GM15510 (cell line): ENCODE results near the gene ARHGDIB.

ENCODE experiments used
- POLR2A ChIP-seq: IDR thresholded peaks from 3 replicates; pipeline ENCODE4 v1.6.1; 2011; ENCODE audit warnings: borderline replicate concordance; ENCODE audit not compliant: insufficient read length; ENCODE audit errors: extremely low read depth

Gene ARHGDIB

DNA sequence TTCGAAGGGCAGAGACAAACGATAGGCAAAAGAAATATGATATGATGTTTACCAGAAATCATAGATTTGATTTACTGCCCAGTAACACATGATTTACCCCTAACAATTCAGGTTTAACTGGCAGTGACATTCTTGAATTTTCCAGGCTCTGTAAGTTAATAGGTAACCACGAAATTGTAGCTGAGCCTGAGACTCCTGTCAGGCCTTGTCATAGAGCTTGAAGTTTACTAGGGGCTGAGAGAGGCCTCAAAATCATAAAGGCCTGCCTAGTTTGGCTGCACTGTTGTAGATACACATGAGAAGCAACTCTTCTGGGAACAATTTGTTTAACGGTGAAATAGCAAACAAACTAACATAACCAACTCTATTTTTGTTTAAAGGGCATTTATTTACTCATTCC, 26.4 kb downstream of the ARHGDIB start:
- TF ChIP-seq POLR2A, result no peak

DNA sequence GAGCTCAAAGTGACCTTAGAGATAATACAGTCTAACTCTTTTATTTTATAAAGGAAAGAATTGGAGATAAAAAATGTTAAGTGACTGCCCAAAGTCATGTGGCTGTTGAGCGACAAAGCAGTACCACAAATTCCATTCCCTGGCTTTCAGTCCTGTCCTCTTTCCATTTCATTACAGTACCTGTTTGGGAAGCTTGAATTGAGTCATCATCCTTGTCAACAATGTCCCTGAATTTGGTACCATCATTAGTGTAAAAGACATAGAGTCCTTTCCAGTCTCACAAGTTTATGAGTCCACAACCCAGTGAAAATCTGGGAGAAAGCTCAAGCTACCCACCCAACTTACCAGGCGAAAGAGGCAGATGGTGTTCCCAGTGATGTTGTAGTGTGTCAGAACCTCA, 26.9 kb downstream of the ARHGDIB start:
- no peak for TF ChIP-seq POLR2A

DNA sequence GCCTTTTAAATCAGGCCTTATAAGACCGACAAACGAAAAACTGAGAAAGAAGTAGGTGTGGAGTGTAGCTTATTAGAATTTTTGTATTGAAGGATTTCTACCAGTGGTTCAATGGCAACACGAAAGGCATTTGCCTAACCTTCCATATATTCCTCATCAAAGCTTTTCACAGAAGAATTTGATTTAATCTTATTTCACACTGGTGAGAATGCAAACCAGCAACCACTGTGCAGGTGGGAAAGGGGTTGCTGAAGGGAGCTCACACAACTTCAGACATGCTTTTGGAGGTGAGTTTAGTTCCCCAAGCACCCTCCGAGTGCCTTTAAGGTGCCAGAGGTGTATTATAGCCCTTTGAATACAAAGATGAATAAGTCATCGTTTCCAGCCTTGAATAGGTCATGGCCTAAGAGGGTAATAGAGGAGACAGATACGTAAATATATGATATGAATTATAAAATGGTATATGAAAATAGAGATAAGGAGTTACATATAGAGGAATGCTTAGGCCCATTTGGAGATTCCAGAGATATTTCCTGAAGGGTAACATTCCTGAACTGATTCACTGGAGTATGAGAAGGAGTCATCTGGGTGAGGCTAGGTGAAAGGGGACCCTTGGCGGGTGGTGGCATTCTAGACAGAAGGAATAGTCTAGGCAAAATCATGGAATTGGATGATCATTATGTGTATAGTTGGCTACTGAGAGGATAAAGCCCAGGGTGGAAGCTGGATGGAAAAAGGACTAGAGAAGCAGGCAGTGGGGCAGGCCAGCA, 29.4 kb downstream of the ARHGDIB start:
- TF ChIP-seq POLR2A, result no peak

DNA sequence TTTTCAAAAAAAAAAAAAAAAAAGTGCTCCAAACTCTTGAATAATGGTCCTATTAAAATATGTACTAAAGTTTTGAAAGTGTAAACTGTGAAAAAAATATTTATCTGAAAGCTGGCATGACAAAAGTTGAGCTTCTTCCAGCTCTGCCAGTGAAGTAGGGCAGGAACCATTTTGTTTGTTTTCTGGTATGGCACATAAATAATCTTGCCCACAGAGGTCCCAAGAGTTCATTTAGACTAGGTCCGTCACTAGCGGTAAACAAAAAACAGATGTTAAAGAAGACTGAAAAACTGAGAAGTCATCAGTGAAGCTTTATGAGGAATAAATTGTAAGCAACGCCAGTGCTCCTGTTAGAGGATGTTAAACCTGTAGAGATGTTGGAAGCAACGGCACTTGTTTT, 30.0 kb downstream of the ARHGDIB start:
- no peak for TF ChIP-seq POLR2A

DNA sequence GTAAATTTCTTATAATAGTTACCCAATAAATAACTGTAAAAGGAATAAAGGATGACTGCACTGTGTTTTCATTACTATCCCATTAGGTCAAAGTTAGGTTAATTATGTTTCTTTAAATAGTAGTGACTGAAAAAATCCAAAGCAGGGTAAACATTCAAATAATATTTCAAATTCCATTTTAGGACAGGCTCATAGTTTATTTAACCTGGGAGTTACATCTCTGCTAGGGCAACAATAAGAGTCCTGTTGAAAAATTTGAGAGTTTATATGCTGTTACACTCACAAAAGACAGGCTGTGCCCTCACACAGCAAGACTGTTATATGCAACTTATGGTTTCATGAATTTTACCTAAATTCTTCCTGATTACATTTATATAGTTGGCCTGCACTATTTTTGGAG, 31.1 kb downstream of the ARHGDIB start:
- no peak for TF ChIP-seq POLR2A

DNA sequence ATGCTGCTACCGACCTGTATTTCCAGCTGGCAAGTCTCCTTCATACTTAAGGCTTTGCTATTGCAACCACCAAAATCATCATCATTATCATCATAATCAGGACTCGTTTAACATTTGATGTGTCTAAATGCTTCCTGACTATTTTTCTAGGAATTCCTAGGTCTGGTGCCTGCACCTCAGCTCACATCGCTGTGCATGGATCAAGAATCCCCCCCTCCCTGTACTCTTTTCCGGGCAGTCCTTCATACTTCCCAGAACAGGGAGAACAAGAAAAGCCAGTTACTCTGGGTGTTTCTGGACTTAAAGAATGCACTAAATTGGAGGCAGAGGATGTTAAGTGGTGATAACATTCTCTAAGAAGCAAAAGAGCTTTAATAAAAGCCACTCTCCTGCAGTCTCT, 32.5 kb downstream of the ARHGDIB start:
- TF ChIP-seq POLR2A, result no peak

DNA sequence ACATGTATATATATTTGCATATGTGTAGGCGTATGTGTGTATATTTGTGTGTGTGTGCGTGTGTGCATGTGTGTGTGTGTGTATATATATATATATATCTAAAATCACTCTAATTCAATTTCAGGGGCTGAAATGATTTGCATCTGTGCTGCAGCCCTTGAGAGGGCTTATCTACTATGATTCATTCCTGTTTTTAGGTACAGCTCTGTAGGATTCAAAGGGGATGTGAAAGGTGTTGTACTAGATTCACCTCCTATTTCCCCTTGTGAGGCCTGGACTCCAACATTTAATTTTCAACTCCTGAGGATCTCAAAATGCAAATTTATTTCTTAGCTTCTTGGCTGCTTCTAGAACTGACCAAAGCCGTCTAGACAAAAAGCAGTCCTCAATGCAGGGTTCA, 34.1 kb downstream of the ARHGDIB start:
- no peak for TF ChIP-seq POLR2A

DNA sequence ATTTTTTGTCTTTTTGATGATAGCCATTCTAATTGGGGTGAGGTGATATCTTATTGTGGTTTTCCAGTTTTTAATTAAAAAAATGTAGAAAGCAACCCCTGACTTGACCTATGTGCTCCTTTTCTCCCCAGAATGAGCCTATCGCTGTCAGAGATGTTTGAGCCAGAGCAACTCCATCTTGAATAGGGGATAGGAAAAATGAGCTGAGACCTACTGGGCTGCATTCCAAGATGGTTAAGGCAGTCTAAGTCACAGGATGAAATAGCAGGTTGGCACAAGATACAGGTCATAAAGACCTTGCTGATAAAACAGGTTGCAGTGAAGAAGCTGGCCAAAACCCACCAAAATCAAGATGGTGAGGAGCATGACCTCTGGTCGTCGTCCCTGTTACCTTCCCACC, 36.9 kb downstream of the ARHGDIB start:
- no peak for TF ChIP-seq POLR2A

DNA sequence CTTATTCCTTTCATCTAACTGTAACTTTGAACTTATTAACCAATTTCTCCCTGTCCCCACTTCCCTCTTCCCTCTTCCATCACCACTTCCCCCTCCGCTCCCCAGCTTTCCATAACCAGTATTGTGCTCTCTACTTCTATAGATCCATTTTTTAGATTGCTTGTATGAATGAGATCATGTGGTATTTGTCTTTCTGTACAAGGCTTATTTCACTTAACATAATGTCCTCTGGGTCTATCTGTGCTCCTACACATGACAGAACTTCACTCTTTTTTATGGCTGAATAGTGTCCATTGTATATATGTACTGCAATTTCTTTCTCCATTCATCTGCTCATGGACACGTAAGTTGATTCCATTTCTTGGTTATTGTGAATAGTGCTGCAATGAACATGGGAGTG, 37.5 kb downstream of the ARHGDIB start:
- TF ChIP-seq POLR2A, result no peak

DNA sequence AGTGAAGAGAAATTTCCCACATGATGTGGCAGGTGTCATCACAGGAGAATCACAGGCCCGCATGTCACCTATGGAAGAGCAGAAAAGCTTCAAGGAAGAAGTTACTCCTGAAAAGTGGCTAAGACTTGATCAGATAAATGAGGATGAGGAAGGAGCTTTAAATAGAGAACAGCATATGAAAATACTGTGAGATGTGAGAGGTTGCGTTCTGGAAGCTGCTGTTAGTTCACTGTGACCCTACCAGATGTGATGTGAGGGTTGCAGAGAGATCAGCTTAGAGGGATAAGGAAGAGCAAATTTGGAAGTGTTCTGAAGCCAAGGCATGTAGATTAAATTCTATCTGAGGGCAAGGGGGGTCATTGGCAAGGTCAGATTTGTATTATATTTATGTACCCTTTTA, 40.2 kb downstream of the ARHGDIB start:
- no peak for TF ChIP-seq POLR2A

DNA sequence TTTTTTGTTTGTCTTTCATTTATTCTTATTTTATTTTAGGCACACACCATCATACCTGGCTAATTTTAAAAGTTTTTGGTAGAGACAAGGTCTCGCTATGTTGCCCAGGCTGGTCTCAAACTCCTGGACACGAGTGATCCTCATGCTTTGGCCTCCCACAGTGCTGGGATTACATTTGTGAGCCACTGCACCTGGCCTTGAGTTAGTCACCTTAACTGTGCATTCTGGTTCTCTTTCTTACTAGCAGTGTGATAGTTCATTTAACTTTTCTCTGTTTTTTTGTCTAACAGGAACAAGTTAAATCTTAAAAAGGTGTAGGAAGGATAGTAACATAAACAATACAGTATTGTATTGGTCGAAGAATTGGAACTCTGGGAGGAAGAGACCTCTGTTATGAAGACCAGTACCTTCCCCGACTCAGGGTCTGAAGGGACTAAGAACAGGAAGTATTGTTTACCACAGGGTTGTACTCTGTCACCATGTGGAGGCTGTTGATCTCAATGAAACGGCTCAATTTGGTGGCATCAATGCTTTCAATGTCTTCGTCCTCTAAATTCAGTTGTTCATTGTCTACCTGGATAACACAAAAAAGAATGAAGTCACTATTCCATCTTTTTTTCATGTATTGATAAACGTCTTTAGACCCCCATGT, 40.8 kb downstream of the ARHGDIB start:
- no peak for TF ChIP-seq POLR2A

DNA sequence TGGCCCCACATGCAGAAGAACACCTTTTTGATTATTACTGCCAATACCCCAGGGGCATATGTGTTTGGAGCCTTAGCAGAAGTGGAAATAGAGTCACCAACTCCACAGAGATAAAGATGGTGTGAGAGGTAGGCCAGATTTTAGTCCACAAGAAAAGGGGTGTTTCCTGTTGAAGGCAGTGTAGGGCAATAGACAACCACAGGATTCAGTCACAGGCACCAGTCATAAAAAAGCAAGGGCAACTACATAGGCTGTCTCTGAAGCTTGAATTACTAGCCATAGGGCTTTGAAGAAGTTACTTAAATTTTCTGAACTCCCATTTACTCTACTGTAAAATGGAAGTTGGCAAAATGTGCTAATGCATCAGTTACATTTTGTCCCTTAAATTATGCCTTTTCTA, 41.9 kb downstream of the ARHGDIB start:
- TF ChIP-seq POLR2A, result no peak

DNA sequence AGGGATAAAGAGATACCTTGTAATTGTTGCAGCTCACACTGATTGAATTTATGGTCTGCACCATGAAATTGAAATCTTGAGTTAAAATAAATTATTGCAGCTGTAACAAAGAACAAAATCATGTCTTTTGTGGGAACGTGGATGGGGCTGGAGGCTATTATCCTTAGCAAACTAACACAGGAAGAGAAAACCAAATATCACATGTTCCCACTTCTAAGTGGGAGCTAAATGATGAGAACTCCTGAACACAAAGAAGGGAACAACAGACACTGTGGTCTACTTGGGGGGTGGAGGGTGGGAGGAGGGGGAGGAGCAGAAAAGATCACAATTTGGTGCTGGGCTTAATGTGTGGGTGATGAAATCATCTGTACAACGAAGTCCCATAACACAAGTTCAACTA, 45.7 kb downstream of the ARHGDIB start:
- TF ChIP-seq POLR2A, result no peak

DNA sequence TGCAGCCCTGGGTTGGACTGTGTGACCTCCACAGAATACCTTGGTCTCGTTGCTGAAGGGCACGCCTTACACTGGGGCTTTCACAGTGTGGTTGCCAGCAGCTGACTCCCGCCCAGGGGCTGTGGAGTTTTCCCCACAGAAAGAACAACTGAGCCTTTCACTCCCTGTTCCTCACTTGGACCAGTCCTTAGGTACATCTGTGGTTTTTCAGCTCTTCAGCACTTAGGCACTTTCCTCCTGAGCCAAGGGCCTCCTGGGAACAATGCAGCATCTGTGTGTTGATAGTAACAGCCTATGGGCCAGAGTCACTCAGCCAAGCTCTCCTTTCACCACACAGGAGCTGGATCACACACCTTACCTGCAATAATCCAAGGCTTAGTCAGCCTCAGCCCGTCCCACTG, 48.0 kb downstream of the ARHGDIB start:
- no peak for TF ChIP-seq POLR2A

DNA sequence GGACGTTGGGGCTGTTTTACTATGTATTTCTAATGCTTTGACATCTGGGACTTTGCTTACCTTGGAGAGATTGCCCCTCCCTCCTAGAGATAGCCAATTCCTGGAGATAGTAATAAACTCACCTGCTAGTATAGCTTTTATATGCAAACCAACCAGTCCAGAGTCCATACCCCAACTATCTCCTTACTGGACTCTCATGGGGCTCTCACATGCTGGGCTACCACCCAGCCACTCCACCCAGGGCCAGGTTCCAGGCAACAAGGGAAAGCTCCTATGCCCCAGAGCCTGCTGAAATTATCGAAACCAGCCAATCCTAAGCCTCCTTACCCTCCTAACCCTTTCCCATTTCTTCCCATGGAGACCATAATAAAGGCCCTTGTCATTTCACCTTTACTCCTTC, 50.3 kb downstream of the ARHGDIB start:
- TF ChIP-seq POLR2A, result no peak

DNA sequence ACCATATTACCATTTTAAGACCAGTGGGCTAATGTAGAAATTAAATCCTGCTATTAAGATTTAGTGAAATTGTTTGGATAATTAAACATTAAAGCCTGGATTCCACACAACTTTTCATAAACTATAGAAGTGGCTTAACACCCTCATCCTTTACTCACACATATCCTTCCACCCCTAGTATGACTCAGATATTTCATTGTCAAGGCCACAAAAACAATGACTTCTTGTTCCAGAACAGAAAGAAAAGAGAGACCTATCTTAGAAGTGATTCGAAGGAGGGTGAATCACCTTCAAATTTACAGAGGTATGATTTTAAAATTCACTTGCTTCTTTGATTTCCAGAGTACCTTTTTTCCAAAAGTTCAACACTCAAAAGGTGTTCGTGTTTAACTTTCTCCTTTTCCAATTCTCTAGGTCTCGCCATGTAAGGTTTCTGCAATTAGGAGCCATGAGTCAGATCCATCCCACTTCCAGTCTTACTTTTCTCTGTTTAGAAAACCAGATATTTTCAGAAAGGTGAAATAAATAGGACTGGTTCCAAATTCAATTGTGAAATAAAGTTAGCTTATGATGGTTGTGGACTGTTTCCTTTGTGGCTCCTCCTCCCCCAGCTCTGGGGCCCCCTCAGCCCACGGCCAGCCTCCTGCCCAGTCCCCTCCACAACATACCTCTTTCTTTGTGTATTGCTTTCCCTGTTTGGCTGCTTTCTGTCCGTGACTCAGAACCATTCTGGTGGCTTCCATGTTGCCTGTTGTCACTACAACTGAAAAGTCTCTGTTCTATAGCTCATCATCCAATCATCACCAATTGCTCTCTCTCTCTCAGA, 51.1 kb downstream of the ARHGDIB start:
- TF ChIP-seq POLR2A, result no peak

DNA sequence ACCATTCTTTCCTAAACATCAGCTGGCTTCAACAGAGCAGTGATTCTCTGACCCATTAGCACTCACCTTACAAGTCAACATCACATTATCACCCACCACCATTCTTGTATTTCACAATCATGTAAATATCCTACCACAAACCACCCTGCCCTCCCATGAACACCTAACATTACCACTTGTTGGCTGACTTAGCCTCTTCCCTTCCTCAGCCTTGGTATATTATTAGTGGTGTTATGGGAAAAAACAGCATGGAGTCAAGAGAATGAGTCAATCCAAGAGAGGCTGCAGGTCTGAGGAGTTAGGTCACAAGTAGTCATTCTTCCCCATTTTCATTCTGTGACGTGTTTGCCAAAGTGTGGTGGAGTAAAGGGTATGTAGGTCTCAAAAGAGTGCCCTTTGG, 53.4 kb downstream of the ARHGDIB start:
- no peak for TF ChIP-seq POLR2A

DNA sequence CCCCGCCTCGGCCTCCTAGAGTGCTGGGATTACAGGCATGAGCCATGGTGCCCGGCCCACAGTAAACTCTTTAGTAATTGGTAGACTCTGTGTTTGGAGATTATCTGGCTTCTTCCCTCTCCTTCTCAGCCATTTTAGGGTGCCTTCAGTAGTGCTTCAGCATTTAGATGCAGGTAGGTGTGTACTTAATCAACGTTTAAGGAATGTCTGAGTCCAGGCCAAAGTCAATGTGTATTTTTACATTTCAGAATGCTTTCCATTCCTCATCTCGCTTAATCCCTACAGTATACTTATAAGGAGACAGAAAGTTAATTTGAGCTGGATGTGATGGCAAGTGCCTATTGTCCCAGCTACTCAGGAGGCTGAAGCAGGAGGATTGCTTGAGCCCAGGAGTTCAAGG, 55.3 kb downstream of the ARHGDIB start:
- no peak for TF ChIP-seq POLR2A
